D721Med (cell line): Measurements from ENCODE around the gene ATXN7.

ENCODE experiments used
- DNase-seq: peaks from one replicate; pipeline ENCODE4 v3.0.0; 2011; ENCODE audit warnings: low spot score; ENCODE audit not compliant: insufficient read length
- FAIRE-seq: peaks from 2 replicates; lab custom pipeline; 2011; peaks lifted over from hg19 to GRCh38; lab: Jason Lieb, UNC
- TF ChIP-seq, protein P1 (sequence below): IDR thresholded peaks from 2 replicates; pipeline ENCODE4 v1.5.1; 2012; ENCODE audit warnings: mild to moderate bottlenecking, control low read depth; ENCODE audit not compliant: insufficient read depth; ENCODE audit errors: missing control alignments

Gene ATXN7

DNA sequence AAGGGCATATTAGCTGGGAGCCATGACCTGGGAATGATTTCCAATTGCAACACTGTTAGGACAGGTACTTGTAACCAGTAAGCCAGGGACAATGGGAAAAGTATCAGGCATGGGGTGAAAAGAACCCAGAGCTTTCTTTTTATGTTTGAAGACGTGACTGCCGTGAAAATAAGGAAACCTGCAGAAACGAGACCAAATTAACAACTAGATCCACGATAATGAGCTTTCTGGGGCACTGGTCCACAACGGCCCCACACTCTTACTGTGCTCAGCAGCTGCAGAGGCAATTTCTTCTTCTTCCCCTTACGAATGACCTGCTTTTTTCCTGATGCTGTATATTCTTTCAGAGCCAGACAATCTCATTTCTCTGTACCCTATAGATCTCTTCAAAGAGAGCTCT is 33.1 kb upstream of the ATXN7 start:
- TF ChIP-seq, protein P1, sequence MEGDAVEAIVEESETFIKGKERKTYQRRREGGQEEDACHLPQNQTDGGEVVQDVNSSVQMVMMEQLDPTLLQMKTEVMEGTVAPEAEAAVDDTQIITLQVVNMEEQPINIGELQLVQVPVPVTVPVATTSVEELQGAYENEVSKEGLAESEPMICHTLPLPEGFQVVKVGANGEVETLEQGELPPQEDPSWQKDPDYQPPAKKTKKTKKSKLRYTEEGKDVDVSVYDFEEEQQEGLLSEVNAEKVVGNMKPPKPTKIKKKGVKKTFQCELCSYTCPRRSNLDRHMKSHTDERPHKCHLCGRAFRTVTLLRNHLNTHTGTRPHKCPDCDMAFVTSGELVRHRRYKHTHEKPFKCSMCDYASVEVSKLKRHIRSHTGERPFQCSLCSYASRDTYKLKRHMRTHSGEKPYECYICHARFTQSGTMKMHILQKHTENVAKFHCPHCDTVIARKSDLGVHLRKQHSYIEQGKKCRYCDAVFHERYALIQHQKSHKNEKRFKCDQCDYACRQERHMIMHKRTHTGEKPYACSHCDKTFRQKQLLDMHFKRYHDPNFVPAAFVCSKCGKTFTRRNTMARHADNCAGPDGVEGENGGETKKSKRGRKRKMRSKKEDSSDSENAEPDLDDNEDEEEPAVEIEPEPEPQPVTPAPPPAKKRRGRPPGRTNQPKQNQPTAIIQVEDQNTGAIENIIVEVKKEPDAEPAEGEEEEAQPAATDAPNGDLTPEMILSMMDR = no peak
- FAIRE-seq = no peak

DNA sequence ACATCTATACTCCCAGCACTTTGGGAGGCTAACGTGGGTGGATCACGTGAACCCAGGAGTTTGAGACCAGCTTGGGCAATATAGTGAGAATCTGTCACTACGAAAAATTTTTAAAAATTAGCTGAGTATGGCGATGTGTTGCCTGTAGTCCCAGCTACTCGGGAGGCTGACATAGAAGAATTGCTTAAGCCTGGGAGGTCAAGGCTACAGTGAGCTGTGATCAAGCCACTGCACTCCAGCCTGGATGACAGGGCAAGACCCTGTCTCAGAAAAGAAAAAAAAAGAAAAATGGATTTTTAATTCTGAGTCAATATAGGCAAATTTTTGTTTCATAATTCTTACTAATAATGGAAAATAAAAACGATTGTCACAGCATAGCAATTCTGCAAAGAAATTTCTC is 31.3 kb upstream of the ATXN7 start:
- FAIRE-seq = no peak
- TF ChIP-seq, protein P1 = no peak
- DNase-seq = no peak

More for the DNA sequence above, 33.1 kb upstream of the ATXN7 start:
- no peak for DNase-seq

DNA sequence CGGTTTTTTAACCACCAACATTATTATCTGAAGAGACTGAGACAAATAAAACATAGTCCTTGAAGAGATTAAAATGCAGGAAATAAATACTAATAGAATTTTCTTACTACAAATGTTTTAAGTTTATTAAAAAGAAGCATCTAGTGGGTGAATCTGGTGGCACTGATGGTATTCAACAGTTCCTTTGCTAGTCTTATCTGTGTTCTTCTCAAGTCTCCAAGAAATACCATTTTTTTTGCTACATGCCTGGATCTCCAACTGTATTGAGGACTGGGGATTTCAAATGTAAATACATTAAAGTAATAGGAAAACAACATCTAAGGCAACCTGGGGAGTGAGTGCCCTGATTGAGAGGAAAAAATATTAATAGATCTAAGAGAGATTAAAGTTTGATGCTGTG is 22.0 kb upstream of the ATXN7 start:
- TF ChIP-seq, protein P1 = no peak
- FAIRE-seq (no peak), DNase-seq (no peak)

DNA sequence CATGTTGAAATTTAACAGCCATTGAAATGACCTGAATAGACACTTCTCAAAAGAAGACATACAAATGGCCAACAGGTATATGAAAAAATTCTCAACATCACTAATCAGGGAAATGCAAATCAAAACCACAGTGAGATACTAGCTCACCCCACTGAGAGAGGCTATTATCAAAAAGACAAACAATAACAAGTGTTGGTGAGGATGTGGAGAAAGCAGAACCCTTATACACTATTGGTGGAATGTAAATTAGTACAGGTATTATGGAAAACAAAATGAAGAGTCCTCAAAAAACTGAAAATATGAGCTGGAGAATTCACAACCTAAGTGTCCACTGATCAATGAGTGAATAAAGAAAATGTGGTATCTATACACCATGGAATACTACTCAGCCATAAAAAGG is 21.5 kb upstream of the ATXN7 start:
- TF ChIP-seq, protein P1 = no peak
- FAIRE-seq (no peak), DNase-seq (no peak)

DNA sequence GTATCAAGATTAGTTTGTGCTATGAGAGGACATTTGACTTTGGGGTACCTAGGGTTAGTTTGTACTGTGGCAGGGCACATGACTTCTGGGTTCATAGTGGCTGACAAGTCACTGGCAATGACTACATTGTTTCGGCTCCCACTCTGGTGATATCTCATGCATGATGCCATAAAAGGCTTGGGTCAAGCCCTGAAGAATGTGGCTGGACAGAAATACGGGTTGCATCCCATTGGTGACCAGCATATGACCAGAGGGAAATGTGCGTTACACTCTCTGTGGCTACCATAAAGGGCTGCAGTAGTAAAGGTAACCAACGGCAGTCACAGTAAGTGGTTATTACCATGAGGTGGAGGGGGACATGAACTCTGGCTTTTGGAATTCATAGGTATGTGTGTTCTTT is 18.5 kb upstream of the ATXN7 start:
- DNase-seq (no peak), FAIRE-seq (no peak)
- TF ChIP-seq, protein P1 = no peak

DNA sequence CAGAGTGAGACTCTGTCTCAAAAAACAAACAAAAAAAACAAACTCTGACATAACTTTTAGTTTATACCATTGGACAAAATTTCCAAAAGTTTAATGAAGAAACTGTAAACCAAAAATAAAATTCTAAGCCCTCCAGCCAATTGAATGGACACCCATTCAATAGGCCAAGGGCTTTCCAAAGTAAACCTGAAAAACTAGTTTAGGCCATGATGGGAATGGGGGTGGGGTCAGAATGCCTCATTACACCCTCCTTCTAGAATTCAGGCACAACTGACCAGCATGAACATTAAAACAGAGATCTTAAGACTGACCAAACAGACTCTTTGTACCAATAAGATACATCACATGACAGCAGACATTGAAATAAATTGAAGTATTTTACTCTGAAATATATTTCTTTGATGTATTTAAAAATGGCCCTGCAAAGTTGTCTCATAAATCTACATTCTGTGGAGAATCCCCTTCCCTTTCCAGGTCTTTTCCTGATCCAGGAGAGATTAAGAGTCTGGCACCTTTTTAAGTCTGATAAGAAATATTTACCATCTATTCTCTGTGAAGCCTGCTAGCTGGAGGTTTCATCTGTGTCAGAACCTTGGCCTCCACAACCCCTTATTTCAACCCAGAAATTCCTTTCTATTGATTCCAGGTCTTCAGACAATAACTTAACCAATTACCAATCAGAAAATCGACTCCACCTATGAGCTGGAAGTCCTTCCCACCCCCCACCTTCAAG is 15.8 kb upstream of the ATXN7 start:
- TF ChIP-seq, protein P1 = no peak
- DNase-seq = no peak
- no peak for FAIRE-seq

DNA sequence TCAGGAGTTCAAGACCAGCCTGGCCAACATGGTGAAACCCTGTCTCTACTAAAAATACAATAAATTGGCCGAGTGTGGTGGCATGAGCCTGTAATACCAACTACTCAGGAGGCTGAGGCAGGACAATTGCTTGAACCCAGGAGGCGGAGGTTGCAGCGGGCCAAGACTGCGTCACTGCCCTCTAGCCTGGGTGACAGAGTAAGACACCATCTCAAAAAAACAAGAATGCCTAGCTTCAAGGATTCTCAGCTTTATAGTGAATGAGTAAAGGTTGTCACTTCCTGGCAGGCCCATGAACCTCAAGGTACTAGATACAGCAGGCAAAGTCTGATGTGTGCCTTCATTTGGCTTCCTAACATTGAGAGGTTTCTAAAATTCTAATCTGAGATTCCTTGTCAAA is 14.5 kb upstream of the ATXN7 start:
- DNase-seq (no peak), FAIRE-seq (no peak)
- TF ChIP-seq, protein P1 = no peak
